Transverse colon (tissue), 4 donors: ENCODE results near the gene TBC1D9.

ENCODE experiments used
- CTCF ChIP-seq, 5 experiments: fragments of 200-600 bp in 3 of 5; fragments of 450-650 bp in 2 of 5; sonication (generic) in 3 of 5; IDR thresholded peaks; 1 replicate in 2 of 5; 2 replicates in 3 of 5; pipeline ENCODE4 v1.5.1; 2016 to 2017; ENCODE audit warnings: antibody characterized with exemption in 5 of 5, inconsistent platforms in 3 of 5, mild to moderate bottlenecking in 2 of 5, moderate library complexity in 1 of 5
- EP300 ChIP-seq: sonication (generic); formaldehyde crosslinking; IDR thresholded peaks from one replicate; pipeline ENCODE4 v1.6.1; 2017; ENCODE audit warnings: antibody characterized with exemption, low read depth
- POLR2AphosphoS5 ChIP-seq, 3 donors: sonication (generic); formaldehyde crosslinking; IDR thresholded peaks; one replicate each; pipeline ENCODE4 v1.6.1; 2016; ENCODE audit warnings: antibody characterized with exemption in 3 of 3

DNA sequence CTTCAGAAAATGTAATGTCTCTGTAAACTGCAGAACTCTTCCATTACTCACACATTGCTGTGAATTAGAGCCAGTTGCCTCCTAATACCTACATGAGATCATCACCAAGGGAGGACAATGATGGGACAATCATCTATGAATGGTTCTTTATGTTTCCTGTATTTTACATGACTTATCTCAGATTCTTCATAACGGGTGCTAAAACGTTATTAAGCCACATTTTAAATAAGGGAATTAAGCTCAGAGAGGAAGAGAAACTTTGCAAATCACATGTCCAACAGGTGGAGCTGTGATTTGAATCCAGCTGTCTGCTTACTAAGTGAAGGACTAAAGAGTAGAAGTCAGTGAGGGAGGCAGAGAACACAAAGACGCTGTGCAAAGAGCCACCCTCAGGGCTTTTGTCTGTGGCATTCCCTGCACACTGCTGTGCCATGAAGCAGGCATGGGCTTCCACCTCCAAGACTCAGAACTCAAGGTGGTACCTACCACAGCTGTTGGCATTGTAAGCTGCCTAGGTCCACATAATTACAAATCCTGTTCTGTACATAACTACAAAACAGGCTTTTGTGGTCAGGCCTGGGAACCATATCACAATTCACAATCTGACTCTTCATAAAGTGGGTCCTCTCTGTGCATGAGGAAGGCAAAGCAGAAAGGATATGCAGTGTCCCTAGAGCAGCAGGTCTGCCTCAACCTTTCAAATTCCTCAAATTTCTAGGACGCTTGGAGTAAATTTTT lies 12.8 kb downstream of the TBC1D9 start:
- TF ChIP-seq CTCF (IDR thresholded peaks at IDR 0.05) (peak in 2 of 5 experiments; percentile 3 to 14), EP300 (no peak), POLR2AphosphoS5 (IDR thresholded peaks at IDR 0.05) (peak in 1 of 3 donors; percentile 47)
